A549 (cell line): ENCODE data around the gene FOXF2. TPM values are rescaled to one million over a fixed set of nuclear protein-coding genes. Genes with fewer than 3 reads are reported as not detected.
A peak's percentile ranks its signal among the peaks of the same experiment; 100 is the strongest.

ENCODE experiments used
- ATAC-seq, 2 experiments: fragments of 200-7000 bp in 1 of 2; fragments of >200 bp in 1 of 2; cut with Nextera tagmentation in 1 of 2; cut with Tn5 transposase in 1 of 2; 3 replicates each; pipeline versions ENCODE4 v1.8.0 to v1.9.1; 2018 to 2020; ENCODE audit warnings: mild to moderate bottlenecking in 1 of 2, moderate library complexity in 1 of 2
- CTCF ChIA-PET: fragments of 300-600 bp; sonication (Branson Sonifier 250); formaldehyde crosslinking; extraction: SDS; loops from one replicate; lab custom pipeline; 2021; ENCODE audit warnings: antibody characterized with exemption, inconsistent platforms; lab: Yijun Ruan, JAX
- POLR2A ChIA-PET: fragments of 350-600 bp; formaldehyde crosslinking; extraction: SDS; loops from one replicate; lab custom pipeline; 2021; ENCODE audit warnings: antibody characterized with exemption, inconsistent platforms; lab: Yijun Ruan, JAX
- DNase-seq, 2 experiments: peaks; one replicate each; pipeline versions ENCODE4 v3.0.0 to v3.0.0-alpha.2; 2011 to 2016; ENCODE audit warnings: low read depth in 1 of 2, low spot score in 1 of 2
- FAIRE-seq: peaks from 2 replicates; lab custom pipeline; 2011; peaks lifted over from hg19 to GRCh38; lab: Jason Lieb, UNC
- H3K27ac ChIP-seq, 2 experiments: fragments of >200 bp; sonication (Bioruptor Twin); formaldehyde crosslinking; 3 replicates each; pipeline ENCODE4 v1.5.1; 2016 to 2017
- H3K4me1 ChIP-seq: fragments of >200 bp; sonication (Bioruptor Twin); formaldehyde crosslinking; 3 replicates; pipeline ENCODE4 v1.6.1; 2016
- H3K4me2 ChIP-seq: fragments of >200 bp; sonication (Bioruptor Twin); formaldehyde crosslinking; 3 replicates; pipeline ENCODE4 v1.6.1; 2016
- H3K4me3 ChIP-seq: fragments of >200 bp; sonication (Bioruptor Twin); formaldehyde crosslinking; 3 replicates; pipeline ENCODE4 v1.5.1; 2016
- H3K9me3 ChIP-seq: fragments of >200 bp; sonication (Bioruptor Twin); formaldehyde crosslinking; 3 replicates; pipeline ENCODE4 v1.6.1; 2016
- EHF ChIP-seq: fragments of 250-450 bp; sonication (Bioruptor Pico); IDR thresholded peaks from 2 replicates; pipeline ENCODE4 v1.5.0; 2020; ENCODE audit warnings: mild to moderate bottlenecking
- HDAC2 ChIP-seq: fragments of 200-600 bp; sonication (generic); IDR thresholded peaks from 2 replicates; pipeline ENCODE4 v1.6.1; 2016
- HOXB13 ChIP-seq: fragments of 250-450 bp; sonication (Bioruptor Pico); IDR thresholded peaks from 2 replicates; pipeline ENCODE4 v1.5.0; 2020; ENCODE audit warnings: low read depth, mild to moderate bottlenecking, moderate library complexity
- KDM1A ChIP-seq: fragments of 200-600 bp; sonication (generic); IDR thresholded peaks from 2 replicates; pipeline ENCODE4 v1.6.1; 2016; ENCODE audit warnings: low read depth, mild to moderate bottlenecking
- KDM5A ChIP-seq: fragments of 200-600 bp; sonication (generic); IDR thresholded peaks from 2 replicates; pipeline ENCODE4 v1.6.1; 2016; ENCODE audit warnings: antibody characterized with exemption, mild to moderate bottlenecking
- MAFK ChIP-seq: fragments of 450-650 bp; IDR thresholded peaks from 2 replicates; pipeline ENCODE4 v1.6.1; 2014; ENCODE audit not compliant: partially characterized antibody
- NFE2L2 ChIP-seq: fragments of 150-350 bp; conservative IDR thresholded peaks from 2 replicates; pipeline ENCODE4 v1.6.1; 2014; ENCODE audit warnings: low read length
- NPAS2 ChIP-seq: fragments of 250-450 bp; sonication (Bioruptor Pico); IDR thresholded peaks from 2 replicates; pipeline ENCODE4 v1.8.0; 2022; ENCODE audit warnings: mild to moderate bottlenecking, moderate library complexity, borderline replicate concordance
- NR3C1 ChIP-seq: fragments of >200 bp; sonication (Bioruptor Twin); formaldehyde crosslinking; IDR thresholded peaks from 3 replicates; pipeline ENCODE4 v1.6.1; 2017
- POLR2A ChIP-seq: IDR thresholded peaks from 2 replicates; pipeline ENCODE4 v1.6.1; 2012; ENCODE audit warnings: mild to moderate bottlenecking, low read length
- RAD21 ChIP-seq, 2 experiments: fragments of >200 bp in 1 of 2; sonication (Bioruptor Twin) in 1 of 2; formaldehyde crosslinking in 1 of 2; IDR thresholded peaks in 1 of 2; conservative IDR thresholded peaks in 1 of 2; 2 replicates in 1 of 2; 3 replicates in 1 of 2; pipeline ENCODE4 v1.6.1; 2012 to 2018; ENCODE audit warnings: inconsistent platforms in 1 of 2
- RARB ChIP-seq: fragments of 250-450 bp; sonication (Bioruptor Pico); IDR thresholded peaks from 2 replicates; pipeline ENCODE4 v1.8.0; 2021; ENCODE audit warnings: mild to moderate bottlenecking, moderate library complexity
- RCOR1 ChIP-seq: fragments of 150-350 bp; IDR thresholded peaks from 2 replicates; pipeline ENCODE4 v1.6.1; 2014; ENCODE audit warnings: antibody characterized with exemption, low read length, low read depth
- RNF2 ChIP-seq: fragments of 200-600 bp; sonication (generic); IDR thresholded peaks from 2 replicates; pipeline ENCODE4 v1.6.1; 2016; ENCODE audit warnings: low read depth, mild to moderate bottlenecking, antibody characterized with exemption, moderate library complexity, borderline replicate concordance
- SMC3 ChIP-seq: fragments of >200 bp; sonication (Bioruptor Twin); formaldehyde crosslinking; IDR thresholded peaks from 3 replicates; pipeline ENCODE4 v1.6.1; 2018; ENCODE audit warnings: inconsistent platforms
- WGBS: methylation state at CpG from one replicate; pipeline ENCODE4 v1.1.6; 2017; ENCODE audit errors: missing lambda C conversion rate; 5-methylcytosine and 5-hydroxymethylcytosine counted together
- polyA plus RNA-seq, 4 experiments: library from polyadenylated mRNA; depleted of rRNA in 3 of 4; stranded (reverse); fragments of >200 nt; fragmentation: RNase III in 1 of 4; extraction: RNeasy Plus Mini Kit Qiagen cat#74134 plus additional on column Dnase treatment in 1 of 4; gene quantifications; 2 replicates in 3 of 4; 3 replicates in 1 of 4; pipeline ENCODE4 v1.2.3, GENCODE V29; 2011 to 2017
- TF ChIP-seq, protein P1 (sequence below): fragments of >200 bp; sonication (Bioruptor Twin); formaldehyde crosslinking; IDR thresholded peaks from 3 replicates; pipeline ENCODE4 v1.6.1; 2016
- TF ChIP-seq, protein P2 (sequence below): fragments of 150-350 bp; IDR thresholded peaks from 2 replicates; pipeline ENCODE4 v1.6.1; 2014; ENCODE audit warnings: low read depth, mild to moderate bottlenecking, low read length
- TF ChIP-seq, protein P3 (sequence below): IDR thresholded peaks from 2 replicates; pipeline ENCODE4 v1.6.1; 2012
- TF ChIP-seq, protein P4 (sequence below): fragments of 250-450 bp; sonication (Bioruptor Pico); IDR thresholded peaks from 2 replicates; pipeline ENCODE4 v1.5.0; 2020; ENCODE audit warnings: low read depth, mild to moderate bottlenecking, moderate library complexity
- TF ChIP-seq, protein P5 (sequence below): IDR thresholded peaks from 2 replicates; pipeline ENCODE4 v1.6.1; 2012; ENCODE audit warnings: low read depth, borderline replicate concordance
- TF ChIP-seq, protein P6 (sequence below): fragments of 200-600 bp; sonication (generic); IDR thresholded peaks from 2 replicates; pipeline ENCODE4 v1.6.1; 2016; ENCODE audit warnings: antibody characterized with exemption, mild to moderate bottlenecking, moderate library complexity
- TF ChIP-seq, protein P7 (sequence below): fragments of >200 bp; sonication (Bioruptor Twin); formaldehyde crosslinking; IDR thresholded peaks from 3 replicates; pipeline ENCODE4 v1.5.1; 2016

FOXF2 gene
- polyA plus RNA-seq, 2 of the 4 experiments (the other 2 are of a cell fraction) = 6.6 to 12.3 TPM

DNA sequence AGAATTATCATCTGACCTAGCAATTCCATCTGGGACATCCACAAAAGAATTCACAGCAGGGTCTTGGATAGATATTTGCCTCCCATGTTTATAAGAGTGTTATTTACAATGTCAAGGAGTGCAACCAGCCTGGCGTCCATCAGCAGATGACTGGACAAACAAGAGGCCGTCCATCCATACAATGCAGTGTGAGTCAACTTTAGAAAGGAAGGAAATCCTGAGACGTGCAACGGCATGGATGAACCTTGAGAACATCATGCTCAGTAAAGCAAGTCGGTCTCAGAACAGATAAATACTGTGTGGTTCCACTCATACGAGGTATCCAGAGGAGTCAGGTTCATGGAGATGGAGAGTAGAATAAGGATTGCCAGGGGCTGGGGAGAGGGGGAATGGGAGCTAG lies 46.4 kb downstream of the FOXF2 start:
- DNase-seq (no peak), FAIRE-seq (no peak), ATAC-seq (no peak)
- TF ChIP-seq, protein P1, sequence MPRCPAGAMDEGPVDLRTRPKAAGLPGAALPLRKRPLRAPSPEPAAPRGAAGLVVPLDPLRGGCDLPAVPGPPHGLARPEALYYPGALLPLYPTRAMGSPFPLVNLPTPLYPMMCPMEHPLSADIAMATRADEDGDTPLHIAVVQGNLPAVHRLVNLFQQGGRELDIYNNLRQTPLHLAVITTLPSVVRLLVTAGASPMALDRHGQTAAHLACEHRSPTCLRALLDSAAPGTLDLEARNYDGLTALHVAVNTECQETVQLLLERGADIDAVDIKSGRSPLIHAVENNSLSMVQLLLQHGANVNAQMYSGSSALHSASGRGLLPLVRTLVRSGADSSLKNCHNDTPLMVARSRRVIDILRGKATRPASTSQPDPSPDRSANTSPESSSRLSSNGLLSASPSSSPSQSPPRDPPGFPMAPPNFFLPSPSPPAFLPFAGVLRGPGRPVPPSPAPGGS = no peak
- TF ChIP-seq HDAC2 (no peak), NR3C1 (no peak), KDM5A (no peak), NFE2L2 (no peak), RNF2 (no peak), POLR2A (no peak), MAFK (no peak), SMC3 (no peak), HOXB13 (CRISPR knock-in tag) (no peak), RARB (CRISPR knock-in tag) (no peak), EHF (CRISPR knock-in tag) (no peak), RCOR1 (no peak), NPAS2 (no peak)
- TF ChIP-seq, protein P2, sequence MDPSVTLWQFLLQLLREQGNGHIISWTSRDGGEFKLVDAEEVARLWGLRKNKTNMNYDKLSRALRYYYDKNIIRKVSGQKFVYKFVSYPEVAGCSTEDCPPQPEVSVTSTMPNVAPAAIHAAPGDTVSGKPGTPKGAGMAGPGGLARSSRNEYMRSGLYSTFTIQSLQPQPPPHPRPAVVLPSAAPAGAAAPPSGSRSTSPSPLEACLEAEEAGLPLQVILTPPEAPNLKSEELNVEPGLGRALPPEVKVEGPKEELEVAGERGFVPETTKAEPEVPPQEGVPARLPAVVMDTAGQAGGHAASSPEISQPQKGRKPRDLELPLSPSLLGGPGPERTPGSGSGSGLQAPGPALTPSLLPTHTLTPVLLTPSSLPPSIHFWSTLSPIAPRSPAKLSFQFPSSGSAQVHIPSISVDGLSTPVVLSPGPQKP = no peak
- TF ChIP-seq, protein P3, sequence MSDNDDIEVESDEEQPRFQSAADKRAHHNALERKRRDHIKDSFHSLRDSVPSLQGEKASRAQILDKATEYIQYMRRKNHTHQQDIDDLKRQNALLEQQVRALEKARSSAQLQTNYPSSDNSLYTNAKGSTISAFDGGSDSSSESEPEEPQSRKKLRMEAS = no peak
- TF ChIP-seq, protein P4, sequence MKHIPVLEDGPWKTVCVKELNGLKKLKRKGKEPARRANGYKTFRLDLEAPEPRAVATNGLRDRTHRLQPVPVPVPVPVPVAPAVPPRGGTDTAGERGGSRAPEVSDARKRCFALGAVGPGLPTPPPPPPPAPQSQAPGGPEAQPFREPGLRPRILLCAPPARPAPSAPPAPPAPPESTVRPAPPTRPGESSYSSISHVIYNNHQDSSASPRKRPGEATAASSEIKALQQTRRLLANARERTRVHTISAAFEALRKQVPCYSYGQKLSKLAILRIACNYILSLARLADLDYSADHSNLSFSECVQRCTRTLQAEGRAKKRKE = no peak
- TF ChIP-seq, protein P5, sequence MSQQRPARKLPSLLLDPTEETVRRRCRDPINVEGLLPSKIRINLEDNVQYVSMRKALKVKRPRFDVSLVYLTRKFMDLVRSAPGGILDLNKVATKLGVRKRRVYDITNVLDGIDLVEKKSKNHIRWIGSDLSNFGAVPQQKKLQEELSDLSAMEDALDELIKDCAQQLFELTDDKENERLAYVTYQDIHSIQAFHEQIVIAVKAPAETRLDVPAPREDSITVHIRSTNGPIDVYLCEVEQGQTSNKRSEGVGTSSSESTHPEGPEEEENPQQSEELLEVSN = no peak
- H3K9me3 ChIP-seq = no peaks in the 10 kb centered on the region
- peak overlapping the region in 1 of 2 experiments; percentile 51; a peak in 1 of 6 replicates for H3K27ac ChIP-seq
- H3K4me2 ChIP-seq = peak overlapping the region; percentile 71; the same call in 1 of the 3 replicates
- ChIA-PET CTCF (interaction anchor here (1.0 to 3.6 kb wide), 15 partner anchors 12 to 882 kb away, joined by 3 to 49 read pairs (median 5); no protein-coding TSS in a partner anchor), POLR2A (no interaction called here)
- no peak overlapping the region for H3K4me3 ChIP-seq
- peaks cover 5% of the 10 kb centered on the region; the same call in 2 of the 3 replicates for H3K4me1 ChIP-seq
- whole genome bisulfite sequencing = 37% methylated on average over 6 of the region's 6 CpGs

DNA sequence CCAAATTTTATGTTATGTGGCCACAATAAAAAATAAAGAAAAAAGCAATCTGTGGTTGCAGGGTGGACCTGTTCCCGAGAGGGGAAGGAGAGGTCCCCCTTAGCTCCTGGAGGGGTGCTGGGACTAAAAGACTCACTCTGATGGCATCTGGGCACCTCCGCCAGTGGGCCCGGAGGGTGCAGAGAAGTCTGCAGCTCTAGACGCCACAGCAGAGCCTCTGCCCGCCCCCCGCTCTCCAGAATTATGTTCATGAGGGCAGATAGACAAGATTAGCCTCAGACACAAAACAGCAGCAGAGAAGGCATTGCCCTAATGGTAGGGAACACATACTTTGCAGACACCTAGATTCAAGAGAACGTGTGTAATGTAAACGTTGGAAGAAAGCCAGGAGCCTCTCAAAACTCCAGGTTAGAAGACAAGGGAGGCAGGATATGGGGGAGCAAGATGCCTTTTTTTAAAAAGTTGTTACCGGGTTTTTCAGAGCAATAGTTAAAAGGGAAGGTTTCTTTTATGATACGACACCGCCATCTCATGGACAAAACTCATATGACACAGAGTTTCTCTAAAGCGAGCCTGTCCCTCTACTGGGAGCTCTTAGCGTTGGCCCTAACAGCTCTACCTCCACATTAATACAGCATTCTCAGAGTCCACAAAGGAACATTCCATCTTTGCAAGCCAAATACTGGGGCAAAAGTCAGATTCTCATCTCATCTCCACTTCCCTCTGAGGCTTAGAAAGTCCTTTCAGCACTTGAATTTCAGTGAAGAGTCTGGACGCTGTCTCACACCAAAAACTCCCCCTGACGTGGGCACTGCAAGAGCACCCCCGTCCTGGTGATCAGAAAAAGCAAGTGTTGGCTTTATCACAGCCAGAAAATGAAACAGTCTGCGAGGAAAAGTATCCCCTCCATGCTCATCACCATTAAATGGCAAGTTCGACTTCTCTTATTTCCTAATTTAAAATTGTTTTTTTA lies 47.2 kb downstream of the FOXF2 start:
- H3K4me1 ChIP-seq = peaks cover 5% of the 10 kb centered on the region; the same call in 2 of the 3 replicates
- FAIRE-seq = no peak
- H3K27ac ChIP-seq = peak overlapping the region in 1 of 2 experiments; percentile 51; a peak in 3 of 6 replicates
- 21% methylated on average over 18 of the region's 18 CpGs for WGBS
- TF ChIP-seq, protein P6, sequence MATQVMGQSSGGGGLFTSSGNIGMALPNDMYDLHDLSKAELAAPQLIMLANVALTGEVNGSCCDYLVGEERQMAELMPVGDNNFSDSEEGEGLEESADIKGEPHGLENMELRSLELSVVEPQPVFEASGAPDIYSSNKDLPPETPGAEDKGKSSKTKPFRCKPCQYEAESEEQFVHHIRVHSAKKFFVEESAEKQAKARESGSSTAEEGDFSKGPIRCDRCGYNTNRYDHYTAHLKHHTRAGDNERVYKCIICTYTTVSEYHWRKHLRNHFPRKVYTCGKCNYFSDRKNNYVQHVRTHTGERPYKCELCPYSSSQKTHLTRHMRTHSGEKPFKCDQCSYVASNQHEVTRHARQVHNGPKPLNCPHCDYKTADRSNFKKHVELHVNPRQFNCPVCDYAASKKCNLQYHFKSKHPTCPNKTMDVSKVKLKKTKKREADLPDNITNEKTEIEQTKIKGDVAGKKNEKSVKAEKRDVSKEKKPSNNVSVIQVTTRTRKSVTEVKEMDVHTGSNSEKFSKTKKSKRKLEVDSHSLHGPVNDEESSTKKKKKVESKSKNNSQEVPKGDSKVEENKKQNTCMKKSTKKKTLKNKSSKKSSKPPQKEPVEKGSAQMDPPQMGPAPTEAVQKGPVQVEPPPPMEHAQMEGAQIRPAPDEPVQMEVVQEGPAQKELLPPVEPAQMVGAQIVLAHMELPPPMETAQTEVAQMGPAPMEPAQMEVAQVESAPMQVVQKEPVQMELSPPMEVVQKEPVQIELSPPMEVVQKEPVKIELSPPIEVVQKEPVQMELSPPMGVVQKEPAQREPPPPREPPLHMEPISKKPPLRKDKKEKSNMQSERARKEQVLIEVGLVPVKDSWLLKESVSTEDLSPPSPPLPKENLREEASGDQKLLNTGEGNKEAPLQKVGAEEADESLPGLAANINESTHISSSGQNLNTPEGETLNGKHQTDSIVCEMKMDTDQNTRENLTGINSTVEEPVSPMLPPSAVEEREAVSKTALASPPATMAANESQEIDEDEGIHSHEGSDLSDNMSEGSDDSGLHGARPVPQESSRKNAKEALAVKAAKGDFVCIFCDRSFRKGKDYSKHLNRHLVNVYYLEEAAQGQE = no peak
- peak; percentile 67 for TF ChIP-seq SMC3
- TF ChIP-seq, protein P7, sequence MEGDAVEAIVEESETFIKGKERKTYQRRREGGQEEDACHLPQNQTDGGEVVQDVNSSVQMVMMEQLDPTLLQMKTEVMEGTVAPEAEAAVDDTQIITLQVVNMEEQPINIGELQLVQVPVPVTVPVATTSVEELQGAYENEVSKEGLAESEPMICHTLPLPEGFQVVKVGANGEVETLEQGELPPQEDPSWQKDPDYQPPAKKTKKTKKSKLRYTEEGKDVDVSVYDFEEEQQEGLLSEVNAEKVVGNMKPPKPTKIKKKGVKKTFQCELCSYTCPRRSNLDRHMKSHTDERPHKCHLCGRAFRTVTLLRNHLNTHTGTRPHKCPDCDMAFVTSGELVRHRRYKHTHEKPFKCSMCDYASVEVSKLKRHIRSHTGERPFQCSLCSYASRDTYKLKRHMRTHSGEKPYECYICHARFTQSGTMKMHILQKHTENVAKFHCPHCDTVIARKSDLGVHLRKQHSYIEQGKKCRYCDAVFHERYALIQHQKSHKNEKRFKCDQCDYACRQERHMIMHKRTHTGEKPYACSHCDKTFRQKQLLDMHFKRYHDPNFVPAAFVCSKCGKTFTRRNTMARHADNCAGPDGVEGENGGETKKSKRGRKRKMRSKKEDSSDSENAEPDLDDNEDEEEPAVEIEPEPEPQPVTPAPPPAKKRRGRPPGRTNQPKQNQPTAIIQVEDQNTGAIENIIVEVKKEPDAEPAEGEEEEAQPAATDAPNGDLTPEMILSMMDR = peak; percentile 67
- TF ChIP-seq RAD21 (conservative IDR thresholded peaks at IDR 0.05 in 1 of 2, IDR thresholded peaks at IDR 0.05 in 1 of 2) = peak; percentile 77 to 82
- TF ChIP-seq KDM1A = no peak
- ChIA-PET CTCF (interaction anchor here (0.5 to 3.6 kb wide), 37 partner anchors 8 to 1251 kb away, joined by 3 to 49 read pairs (median 3); no protein-coding TSS in a partner anchor), POLR2A (no interaction called here)
- peak; percentile 61 to 62 for DNase-seq
- no peaks in the 10 kb centered on the region for H3K9me3 ChIP-seq
- H3K4me2 ChIP-seq = peak overlapping the region; percentile 71
- peak; percentile 96 to 98 for ATAC-seq
- no peak overlapping the region for H3K4me3 ChIP-seq
